ENCODE results near the gene SYTL5. TPM values are rescaled to one million over a fixed set of nuclear protein-coding genes. Genes with fewer than 3 reads are reported as not detected.

The SYTL5 gene

GRCh38 chrX:38178396-38178795 lies 172.0 kb downstream of the SYTL5 start:
- TF ChIP-seq POLR2AphosphoS5 (IDR thresholded peaks at IDR 0.05; ENCODE audit: low read depth), result no peak
- no peak for TF ChIP-seq GABPA (IDR thresholded peaks at IDR 0.05; ENCODE audit: low read depth)
- no peak for TF ChIP-seq CTCF (IDR thresholded peaks at IDR 0.05; ENCODE audit: insufficient read depth, low read length)
- TF ChIP-seq SPI1 (IDR thresholded peaks at IDR 0.05; ENCODE audit: borderline replicate concordance, low read depth), result no peak
- no peak for TF ChIP-seq REST (IDR thresholded peaks at IDR 0.05; ENCODE audit: insufficient replicate concordance, low read depth)
- H3K27ac ChIP-seq (replicated peaks), result no peak overlapping the region
- no peaks in the 10 kb centered on the region for H3K27me3 ChIP-seq (ENCODE audit: insufficient read depth, poor library complexity, severe bottlenecking)
- DNase-seq (ENCODE audit: low read depth in 1 of 2, low spot score in 1 of 2), result no peak
- no peak overlapping the region for H3K4me3 ChIP-seq (replicated peaks; ENCODE audit: insufficient read depth, low read length)

Small RNA genes lying within 50 kb of the gene (microRNA-seq; reads per million reads assigned to microRNA genes)
- gene MIR548AJ2, result not detected

Data from HL-60 (cell line).